GM19328 (cell line): ENCODE data around the gene AREL1.

Source experiments
- ATAC-seq: cut with Tn5 transposase; IDR thresholded peaks from one replicate; pipeline ENCODE4 v1.9.1; 2021; ENCODE audit warnings: mild to moderate bottlenecking, moderate library complexity; ENCODE audit not compliant: unreplicated experiment

Gene AREL1

DNA sequence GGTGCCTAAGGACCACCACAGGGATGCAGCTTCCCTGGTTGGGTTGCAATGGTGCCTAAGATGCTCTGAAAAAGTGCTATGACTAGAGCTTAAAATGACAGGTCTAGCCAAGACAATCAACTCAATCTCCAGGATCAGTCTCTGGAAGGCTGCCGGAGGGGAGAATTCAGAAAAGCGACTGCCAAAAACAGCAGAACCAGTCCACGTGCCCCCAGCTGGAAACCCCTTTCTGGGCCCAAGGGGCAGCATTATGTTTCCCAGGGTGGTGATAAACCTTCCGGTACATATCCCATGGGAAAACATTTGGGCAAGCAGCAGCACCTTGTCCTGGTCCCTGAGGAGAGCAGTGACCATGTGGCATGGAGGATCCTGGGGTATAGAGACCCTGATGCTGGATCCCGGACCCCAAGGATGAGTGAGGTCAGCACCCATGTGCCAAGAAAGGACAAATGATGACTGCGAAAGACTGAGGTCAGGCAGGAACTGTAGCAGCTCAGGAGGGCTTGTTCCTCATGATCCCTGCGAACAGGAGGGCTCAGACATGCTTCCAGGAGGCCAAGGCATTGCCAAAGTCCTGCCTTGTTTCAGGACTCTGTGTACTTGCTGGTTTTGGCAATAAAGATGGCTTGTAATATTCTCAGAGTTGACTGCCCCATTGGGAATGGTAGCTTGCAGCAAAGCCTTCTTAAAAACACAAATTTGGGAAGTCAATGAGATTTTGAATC, 51.0 kb downstream of the AREL1 start:
- ATAC-seq: no peak

DNA sequence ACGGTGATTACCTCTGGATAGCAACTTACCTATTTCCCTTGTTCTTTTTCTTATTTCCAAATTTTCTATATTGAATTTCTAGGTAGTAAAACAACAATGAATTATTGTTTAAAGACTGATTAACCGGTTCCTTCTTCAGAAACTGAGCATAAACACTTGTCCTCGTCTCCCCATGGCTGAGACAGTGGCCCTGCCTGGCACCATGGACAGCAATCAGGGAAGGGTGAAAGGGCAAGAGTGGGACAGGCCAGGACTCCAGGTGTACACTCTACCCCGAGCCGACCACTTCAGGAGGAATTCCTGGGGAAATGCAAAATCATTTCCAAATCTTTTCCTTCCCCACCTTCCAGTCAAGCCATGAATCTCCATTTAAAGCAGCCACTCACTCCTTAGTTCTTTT, 52.0 kb downstream of the AREL1 start:
- no peak for ATAC-seq

- no peak for ATAC-seq
Measured at GRCh38 chr14:74660167-74660566, 52.7 kb downstream of the AREL1 start.

DNA sequence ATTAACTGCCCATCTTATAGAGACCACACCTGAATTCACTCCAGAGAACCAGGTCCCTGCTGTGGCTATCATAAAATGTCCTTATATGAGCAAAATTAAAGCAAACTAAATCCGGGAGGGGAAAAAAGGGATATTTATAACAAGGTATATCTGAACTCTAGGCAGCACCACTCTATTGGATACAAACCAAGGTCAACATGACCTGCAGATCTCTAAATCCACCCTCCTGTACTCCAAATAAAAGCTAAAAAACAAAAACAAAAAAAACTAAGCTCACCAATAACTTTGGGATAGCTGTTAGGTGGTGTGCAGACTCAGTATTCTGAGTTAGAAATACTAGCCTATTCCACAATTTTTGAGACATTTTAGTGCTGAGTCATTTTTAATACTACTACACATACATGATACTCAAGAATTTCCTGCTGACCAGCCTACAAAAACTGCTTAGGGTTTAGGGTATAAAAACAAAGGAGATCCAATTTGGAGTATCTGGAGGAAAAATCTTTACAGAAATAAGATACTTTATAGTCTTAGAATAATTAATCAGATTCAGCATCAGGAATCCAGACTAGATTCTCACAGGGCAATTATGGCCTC, 54.2 kb downstream of the AREL1 start:
- no peak for ATAC-seq

DNA sequence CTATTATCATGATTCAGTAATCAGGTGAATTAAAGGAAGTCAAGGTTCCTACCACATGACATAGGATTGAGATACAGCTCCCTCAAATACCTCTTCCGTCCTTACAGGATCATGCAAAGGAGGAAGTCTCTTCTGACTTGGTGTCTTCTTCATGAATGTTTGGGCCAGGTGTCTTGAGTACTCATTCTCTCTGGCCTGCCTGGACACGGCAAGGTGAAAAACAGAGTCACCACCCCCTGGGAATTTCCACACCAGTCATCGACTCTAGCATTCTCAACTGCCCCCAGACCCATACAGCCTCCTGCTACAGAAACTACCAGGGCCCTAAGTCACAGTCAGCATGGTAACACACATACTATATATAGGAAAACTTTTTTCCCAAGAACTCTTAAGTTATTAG, 55.9 kb downstream of the AREL1 start:
- no peak for ATAC-seq

GRCh38 chr14:74655599-74656395, 57.1 kb downstream of the AREL1 start:
- ATAC-seq: no peak

DNA sequence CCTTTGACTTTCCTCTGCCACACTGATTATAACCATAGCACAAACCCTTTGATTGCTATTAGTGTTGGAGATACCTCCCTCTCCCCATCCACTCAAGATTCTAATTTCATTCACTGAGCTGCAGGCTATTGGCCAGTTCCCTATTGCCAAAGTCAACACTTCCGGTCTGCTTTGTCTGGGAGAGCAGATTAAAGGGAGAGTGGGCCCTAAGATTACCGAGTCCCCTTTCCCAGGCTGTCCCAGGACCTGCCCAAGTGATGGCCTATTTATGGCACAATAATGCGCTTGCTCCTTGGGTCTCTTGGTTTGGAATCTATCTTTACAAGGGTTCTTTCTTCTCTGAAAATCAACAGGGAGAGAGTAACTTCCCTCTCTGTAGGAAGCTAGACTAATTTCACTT, 57.9 kb downstream of the AREL1 start:
- ATAC-seq: no peak

- no peak for ATAC-seq
Measured at GRCh38 chr14:74653386-74654138, 59.3 kb downstream of the AREL1 start.

DNA sequence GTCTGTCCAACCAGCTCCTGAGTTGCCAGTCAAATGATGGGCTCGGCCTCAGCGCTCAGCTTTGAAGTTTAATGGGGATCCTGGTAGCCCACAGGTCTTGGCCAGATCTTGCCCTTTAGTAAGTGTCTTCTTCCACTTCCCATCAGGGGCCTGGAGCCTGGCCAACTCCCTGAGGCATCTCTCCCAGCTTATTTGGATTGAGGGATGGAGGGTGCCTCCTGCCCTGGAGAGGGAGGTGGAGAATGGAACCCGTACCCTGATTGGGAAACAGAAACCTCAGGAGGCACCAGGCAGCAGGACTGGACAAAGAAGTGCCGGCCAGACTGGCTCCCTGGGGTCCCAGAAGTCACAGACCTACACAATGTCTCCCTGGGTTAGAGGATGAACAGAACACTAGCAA, 60.3 kb downstream of the AREL1 start:
- ATAC-seq: no peak

GRCh38 chr14:74650927-74651686, 61.8 kb downstream of the AREL1 start:
- ATAC-seq: no peak

GRCh38 chr14:74649673-74650072, 63.2 kb downstream of the AREL1 start:
- ATAC-seq: no peak

GRCh38 chr14:74649167-74649566, 63.7 kb downstream of the AREL1 start:
- ATAC-seq: no peak

DNA sequence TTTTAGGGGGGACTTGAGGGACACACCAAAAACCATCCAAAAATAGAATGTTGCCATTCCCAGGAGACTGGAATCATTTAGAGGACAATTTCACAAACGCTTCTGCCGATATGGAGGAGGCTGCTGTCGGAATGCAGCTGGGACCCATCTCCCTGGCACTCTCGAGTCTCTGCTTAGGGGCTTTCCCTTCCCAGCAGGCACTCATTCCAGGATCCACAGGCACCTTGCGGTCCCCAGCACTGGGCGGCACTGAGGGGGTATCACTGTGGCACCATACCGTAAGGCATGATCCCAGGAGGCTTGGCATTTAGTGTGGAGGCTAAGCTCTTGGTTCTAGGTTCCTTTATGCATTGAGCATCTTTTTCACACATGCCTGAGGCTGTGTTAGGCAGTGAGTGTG, 64.3 kb downstream of the AREL1 start:
- ATAC-seq: no peak

- no peak for ATAC-seq
Measured at GRCh38 chr14:74647678-74648461, 65.0 kb downstream of the AREL1 start.

GRCh38 chr14:74647061-74647677, 65.7 kb downstream of the AREL1 start:
- ATAC-seq: no peak

- ATAC-seq: no peak
Measured at GRCh38 chr14:74645756-74646470, 67.0 kb downstream of the AREL1 start.

GRCh38 chr14:74645244-74645643, 67.6 kb downstream of the AREL1 start:
- no peak for ATAC-seq

DNA sequence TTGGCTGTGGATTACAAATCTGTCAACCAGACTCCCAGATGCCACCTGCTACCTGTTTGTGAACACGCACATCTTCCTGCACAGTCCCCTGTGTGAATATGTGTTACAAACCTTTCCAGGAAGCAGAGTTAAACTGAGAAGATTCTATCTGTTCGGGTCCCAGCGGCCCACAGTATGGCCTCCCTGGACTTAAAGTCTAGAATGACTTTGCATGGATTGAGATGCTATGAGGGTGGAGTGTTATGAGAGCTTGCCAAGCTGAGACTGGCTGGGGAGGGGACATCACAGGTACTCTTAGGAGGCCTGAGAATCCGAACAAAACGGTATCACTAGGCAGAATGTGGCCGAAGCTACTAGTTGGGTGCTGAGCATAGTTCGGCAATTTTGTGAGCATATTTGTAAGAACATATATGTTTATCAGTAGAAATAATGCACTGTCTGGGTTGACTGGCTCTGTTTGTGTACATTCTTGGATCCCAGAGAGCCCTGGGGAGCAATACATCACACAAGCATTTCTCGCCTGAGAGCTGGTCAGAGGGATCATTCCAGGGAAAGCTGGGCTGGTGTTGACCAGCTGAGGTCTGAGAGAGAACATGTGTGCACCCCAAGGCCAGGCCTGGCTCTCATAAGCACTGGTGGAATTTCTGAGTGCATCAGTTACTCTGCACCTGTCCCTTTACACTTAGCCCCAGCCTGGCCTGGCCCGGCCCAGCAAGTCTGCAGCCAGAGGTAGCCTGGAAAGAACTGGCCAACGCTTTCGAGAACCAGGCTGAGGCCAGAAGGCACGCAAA, 71.1 kb downstream of the AREL1 start:
- ATAC-seq: no peak
